Measurements from ENCODE around the gene HSFX3.
"Not testable (repeated sequence)": the region's sequence is repeated elsewhere in the genome, so short reads cannot be mapped to it uniquely, and the experiment has no call there.

HSFX3 gene

DNA sequence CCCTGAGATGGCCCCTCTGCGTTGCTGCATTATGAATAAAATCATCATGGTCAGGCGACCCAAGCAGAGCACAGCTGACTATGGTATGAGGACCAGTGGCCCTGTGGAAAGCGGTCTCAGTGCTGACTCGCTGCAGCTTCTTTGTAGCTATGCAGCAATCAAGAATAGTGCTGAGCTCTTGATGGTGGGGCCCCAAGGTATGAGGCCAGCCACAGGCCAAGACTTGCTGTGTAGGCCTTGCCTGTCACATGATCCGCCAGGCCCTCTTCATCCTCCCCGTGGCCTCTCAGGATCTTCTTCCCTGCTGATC, 2.2 kb upstream of the HSFX3 start:
- not testable (repeated sequence) for H3K27me3 Mint-ChIP-seq, H3K4me1 Mint-ChIP-seq, H3K9me3 Mint-ChIP-seq, H3K27ac Mint-ChIP-seq, H3K4me3 Mint-ChIP-seq, H3K36me3 Mint-ChIP-seq

DNA sequence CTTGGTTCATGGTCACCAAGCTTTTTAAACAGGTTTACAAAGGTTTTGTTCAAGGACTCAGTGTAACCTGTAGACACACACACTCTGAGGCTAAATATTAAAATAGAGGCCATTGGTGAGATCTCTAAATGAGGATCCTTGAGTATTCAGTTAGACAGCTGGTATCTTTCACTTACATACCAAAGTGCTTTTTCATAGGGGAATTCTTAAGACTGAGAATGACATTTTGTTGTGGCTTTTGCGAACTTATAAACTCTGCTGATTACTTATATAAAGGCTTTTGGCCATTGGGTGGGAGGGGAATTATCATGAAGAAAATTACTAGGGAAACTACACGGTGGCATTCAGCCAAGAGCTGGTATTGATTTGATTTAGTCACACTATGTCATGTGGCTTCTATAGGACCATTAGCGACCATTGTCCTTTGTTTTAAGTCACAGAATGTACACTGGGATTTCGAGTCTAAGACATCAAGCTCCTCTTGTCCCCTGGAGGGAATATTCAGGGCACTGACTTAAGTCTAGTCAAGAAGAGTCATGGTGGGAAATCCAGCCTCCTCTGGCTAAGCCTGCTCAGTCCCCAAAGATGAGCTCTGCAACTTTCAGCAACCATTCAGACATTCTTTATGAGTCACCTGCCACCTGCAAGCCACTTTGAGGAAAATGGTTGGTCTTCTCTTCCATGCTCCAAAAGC, 1.7 kb upstream of the HSFX3 start:
- not testable (repeated sequence) for H3K4me3 Mint-ChIP-seq, H3K27ac Mint-ChIP-seq, H3K9me3 Mint-ChIP-seq, H3K4me1 Mint-ChIP-seq, H3K27me3 Mint-ChIP-seq, H3K36me3 Mint-ChIP-seq

DNA sequence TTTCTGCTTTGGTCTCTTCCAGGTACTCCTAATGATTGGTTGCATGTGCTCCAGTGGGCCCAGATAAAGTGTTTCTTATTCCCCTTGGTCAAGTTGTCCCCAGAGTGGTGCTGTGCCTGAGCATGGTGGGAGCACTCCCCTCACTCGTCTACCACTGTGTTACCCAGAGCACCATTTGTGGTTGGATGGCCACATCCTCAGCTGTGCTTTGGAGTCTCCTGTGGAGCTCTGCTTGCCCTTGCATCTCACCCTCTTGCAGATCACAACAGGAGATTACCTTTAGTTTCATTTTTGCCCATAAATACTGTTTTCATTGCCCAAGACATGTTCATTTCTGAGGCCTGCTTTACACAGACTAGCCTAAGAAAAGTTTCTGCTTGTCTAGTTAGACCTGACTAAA, 730 bp upstream of the HSFX3 start:
- H3K36me3 Mint-ChIP-seq, H3K4me1 Mint-ChIP-seq: not testable (repeated sequence)

DNA sequence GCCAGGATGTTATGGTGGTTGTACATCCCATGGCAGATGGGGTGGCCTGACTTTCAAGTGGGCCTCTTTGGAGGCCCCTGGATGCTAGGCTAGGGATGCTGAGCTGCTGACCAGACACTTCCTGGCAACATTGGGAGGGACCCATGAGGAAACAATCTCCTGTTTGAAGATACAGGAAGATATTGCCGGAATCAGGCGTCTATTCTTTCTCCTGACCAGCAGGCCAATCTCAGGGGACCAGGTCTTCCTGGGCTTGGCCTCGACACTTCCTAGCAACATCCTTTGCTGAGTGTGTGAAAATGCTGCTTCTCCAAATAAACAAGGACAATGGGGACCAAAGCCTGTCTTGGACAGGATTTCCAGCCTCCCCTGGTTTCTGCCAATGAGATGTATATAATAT, 1.9 kb downstream of the HSFX3 start:
- not testable (repeated sequence) for H3K4me1 Mint-ChIP-seq, H3K27me3 Mint-ChIP-seq, H3K27ac Mint-ChIP-seq, H3K36me3 Mint-ChIP-seq, H3K4me3 Mint-ChIP-seq, H3K9me3 Mint-ChIP-seq

More for the DNA sequence above, 730 bp upstream of the HSFX3 start:
- H3K9me3 Mint-ChIP-seq, H3K27ac Mint-ChIP-seq, H3K27me3 Mint-ChIP-seq, H3K4me3 Mint-ChIP-seq: not testable (repeated sequence)

DNA sequence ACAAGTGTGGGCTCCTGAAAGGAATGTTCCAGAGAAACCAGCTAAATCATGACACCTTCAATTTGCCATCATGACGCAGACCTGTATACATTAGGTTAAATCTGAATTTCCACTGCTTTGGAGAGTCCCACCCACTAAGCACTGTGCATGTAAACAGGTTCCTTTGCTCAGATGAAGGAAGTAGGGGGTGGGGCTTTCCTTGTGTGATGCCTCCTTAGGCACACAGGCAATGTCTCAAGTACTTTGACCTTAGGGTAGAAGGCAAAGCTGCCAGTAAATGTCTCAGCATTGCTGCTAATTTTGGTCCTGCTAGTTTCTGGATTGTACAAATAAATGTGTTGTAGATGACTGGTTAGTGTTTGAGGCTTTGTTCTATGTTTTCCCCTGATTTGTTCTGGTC, 2.8 kb downstream of the HSFX3 start:
- H3K36me3 Mint-ChIP-seq, H3K27me3 Mint-ChIP-seq, H3K4me1 Mint-ChIP-seq, H3K4me3 Mint-ChIP-seq, H3K27ac Mint-ChIP-seq, H3K9me3 Mint-ChIP-seq: not testable (repeated sequence)

DNA sequence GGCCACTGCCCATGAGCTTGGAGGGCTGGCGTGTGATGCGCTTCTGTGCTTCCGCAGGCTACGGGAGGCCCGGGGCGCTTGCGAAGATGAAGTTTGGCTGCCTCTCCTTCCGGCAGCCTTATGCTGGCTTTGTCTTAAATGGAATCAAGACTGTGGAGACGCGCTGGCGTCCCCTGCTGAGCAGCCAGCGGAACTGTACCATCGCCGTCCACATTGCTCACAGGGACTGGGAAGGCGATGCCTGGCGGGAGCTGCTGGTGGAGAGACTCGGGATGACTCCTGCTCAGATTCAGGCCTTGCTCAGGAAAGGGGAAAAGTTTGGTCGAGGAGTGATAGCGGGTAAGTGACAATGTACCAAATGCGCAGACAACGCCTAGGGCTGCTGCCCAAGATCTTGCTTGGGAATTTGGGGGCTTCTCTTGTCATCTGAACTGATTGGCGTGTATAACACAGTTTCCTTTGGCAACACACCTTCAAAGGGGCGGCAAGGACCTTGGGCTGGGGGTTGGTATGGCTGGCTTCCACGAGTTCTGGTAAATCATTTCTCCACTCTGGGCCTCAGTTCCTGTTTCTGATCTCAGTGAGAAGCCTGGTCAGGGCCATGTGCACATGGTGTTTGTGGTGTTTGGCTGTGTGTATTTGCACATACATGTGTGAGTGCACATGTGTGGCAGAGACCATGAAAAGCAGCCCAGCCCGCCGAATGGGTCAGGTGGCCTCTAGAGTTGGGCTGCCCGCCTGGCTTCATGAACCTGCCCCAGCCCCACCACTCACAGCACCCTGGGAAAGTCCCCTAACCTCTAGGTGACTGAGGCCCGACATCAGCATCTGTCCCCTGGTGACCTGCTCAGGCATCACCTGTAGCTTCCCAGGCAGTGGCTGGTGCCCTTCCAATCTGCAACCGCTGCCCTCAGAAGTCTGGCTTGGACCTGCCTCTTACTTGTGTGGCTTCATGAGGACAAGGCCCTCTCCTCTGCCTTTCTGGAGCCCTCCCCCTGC, 3.9 kb downstream of the HSFX3 start:
- H3K4me3 Mint-ChIP-seq, H3K9me3 Mint-ChIP-seq, H3K36me3 Mint-ChIP-seq, H3K27me3 Mint-ChIP-seq, H3K4me1 Mint-ChIP-seq, H3K27ac Mint-ChIP-seq: not testable (repeated sequence)

DNA sequence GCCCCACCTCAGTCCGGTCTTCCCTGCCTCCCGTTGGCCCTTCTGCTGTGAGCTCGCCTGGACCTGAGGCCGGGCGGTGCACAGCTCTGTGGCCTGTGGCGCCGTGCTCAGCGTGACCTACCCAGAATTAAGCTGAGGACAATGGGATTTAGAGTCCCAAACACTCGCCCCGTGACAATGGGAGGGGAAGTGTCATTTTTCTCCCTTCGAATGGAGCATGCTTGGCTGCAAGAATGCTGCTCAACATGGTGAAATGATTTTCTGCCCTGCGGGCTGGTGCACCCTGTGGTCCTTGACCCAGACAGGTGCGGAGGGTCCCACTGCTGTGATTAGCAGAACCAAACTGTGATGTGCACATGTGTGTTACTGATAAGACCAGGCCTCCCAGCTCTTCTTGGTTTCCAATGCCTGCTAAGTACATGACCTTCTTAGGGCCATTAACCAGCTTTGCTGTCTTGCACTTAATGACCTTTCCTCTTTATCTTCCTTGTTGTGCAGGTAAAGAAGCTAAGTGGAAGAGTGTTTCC, 8.1 kb downstream of the HSFX3 start:
- Mint-ChIP-seq H3K27ac (peak overlapping the region; percentile 85), H3K4me1 (no peaks in the 10 kb centered on the region)

DNA sequence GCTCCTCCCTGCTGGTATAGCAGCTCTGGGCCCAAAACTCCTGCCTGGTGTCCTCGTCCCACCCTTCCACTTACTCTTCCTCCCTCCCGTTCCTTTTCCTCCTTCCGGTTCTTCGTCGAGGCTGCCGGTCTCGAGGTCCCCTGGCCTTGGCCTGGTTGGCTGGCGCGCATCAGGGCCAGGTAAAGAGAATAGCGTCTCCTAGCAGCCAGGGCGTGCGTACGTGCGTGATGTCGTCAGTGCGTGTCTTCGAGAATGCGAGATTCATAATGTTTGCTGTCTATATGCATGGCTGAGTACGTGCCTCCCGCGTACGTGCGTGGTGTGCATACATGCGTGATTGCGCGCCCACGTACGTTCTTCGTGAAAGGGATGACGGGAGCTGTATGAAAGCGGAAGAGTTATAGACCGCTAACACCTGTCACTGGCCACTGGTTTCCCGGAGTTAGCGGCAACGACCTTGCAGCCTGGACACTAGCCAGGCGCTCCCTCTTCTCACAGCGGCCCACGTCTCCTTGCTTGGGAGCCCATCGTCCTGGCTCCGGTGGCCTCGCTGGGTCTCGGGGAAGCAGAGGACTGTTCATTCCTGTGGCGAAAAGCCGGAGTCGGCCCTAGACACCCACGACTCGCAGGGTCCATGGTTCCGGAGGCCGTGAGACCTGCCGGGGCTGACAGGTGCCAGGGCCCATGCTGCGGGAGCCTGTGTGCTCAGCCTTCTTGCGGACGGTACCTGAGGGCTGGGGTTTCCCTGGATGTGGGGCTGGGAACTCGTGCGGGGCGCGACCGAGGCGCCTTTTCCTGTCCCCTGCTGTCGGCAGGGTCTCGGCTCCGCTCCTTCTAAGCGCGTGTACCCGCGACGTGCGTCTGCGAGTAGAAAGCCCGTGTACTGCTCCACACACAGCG, 8.9 kb downstream of the HSFX3 start, which contains the start of gene EOLA1:
TSS of gene EOLA1 (plus strand) at position 392 of the 900 bp plus-strand sequence. CDS start 4,619 bp downstream, outside the sequence.
- Mint-ChIP-seq H3K27me3 (no peaks in the 10 kb centered on the region), H3K4me1 (no peaks in the 10 kb centered on the region), H3K27ac (peak within 1 kb of the TSS; percentile 96), H3K36me3 (no peaks in the 10 kb centered on the region), H3K9me3 (no peaks in the 10 kb centered on the region), H3K4me3 (peak within 1 kb of the TSS; percentile 85)

More for the DNA sequence above, 8.1 kb downstream of the HSFX3 start:
- Mint-ChIP-seq H3K4me3 (peak overlapping the region; percentile 85), H3K36me3 (no peaks in the 10 kb centered on the region), H3K27me3 (no peaks in the 10 kb centered on the region), H3K9me3 (no peaks in the 10 kb centered on the region)

DNA sequence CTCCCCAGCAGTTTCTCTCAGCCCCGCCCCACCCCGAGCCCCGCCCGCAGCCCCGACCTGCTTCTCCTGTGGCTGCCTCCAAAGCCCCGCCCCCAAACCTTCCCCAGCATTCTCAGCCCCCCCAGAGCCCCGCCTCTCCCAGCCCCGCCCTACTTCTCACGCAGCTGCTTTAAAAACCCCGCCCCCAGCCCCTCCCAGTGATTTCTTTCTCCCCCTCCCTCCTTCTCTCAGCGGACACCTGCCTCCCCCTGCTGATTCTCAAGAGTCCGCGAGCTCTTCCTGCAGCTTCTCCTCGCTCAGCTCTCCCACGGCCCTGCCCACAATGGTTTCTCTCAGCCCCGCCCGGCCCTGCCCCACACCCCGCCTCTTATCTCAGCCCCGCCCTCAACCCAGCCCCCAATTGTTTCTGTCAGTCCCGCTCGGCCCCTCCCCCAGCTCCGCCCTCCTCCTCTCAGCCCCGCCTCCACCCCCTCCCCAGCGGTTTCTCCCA, 9.5 kb downstream of the HSFX3 start:
- no peaks in the 10 kb centered on the region for H3K9me3 Mint-ChIP-seq
- no peaks in the 10 kb centered on the region for H3K27me3 Mint-ChIP-seq
- no peaks in the 10 kb centered on the region for H3K36me3 Mint-ChIP-seq
- H3K4me1 Mint-ChIP-seq, result no peaks in the 10 kb centered on the region
- H3K4me3 Mint-ChIP-seq, result peak overlapping the region; percentile 85
- peak overlapping the region; percentile 96 for H3K27ac Mint-ChIP-seq

DNA sequence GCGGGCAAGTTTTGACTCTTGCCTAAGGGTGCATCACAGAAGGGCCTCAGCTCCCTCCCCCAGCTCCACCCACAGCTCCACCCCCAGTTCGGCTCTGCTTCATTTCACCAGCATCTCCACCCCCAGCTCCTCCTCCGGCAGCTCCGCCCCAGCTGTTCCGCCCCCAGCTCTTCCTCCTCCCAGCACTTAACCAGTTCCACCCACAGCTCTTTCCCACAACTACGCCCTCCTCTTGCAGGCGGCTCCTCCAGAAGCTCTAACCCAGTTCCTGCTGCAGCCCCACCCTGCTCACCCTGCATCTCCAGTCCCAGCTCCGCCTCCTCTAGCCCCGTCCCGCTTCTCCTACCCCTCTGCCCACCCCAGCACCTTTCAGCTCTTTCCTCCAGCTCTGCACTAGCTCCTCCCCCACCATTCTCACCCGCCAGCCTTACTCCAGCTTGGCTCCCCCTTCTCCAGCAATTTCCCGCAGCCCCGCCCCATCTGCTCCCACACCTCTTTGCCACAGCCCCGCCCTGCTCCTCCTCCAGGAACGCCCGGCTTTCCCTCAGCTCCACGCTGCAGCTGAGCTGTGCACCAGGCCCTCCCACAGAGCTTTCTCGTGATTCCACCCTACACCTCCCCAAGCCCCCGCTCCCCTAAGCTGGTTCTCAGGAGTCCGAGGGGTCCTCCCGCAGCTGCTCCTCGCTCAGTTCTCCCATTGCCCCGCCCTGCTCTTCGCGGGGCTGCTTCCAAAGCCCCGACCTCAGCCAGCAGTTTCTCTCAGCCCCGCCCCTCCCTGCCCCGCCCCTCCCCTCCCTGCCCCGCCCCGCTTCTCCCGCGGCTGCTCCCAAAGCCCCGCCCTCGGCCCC, 10.2 kb downstream of the HSFX3 start:
- no peaks in the 10 kb centered on the region for H3K9me3 Mint-ChIP-seq

DNA sequence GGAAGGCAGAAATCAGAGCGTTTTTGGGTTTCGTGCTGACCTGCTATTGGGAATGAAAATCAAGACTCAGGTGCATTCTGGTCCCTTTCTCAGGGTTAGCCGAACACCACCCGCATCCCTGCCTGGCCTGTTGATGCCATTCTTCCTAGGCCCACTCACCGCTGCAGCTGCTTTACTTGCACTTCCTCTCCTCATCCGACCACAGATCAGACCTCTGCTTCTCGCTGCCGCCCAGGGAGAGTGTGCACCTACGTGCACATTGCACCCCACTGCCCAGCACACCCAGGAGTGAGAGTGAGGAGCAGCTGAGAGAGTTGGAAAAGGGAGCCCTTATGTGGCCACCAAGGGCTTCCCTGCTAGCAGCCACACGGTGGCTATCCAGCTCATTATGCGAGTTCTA, 12.2 kb downstream of the HSFX3 start:
- not testable (repeated sequence) for H3K4me3 Mint-ChIP-seq, H3K27me3 Mint-ChIP-seq, H3K9me3 Mint-ChIP-seq, H3K4me1 Mint-ChIP-seq, H3K36me3 Mint-ChIP-seq, H3K27ac Mint-ChIP-seq

More for the DNA sequence above, 10.2 kb downstream of the HSFX3 start:
- Mint-ChIP-seq H3K27me3 (no peaks in the 10 kb centered on the region), H3K4me1 (no peaks in the 10 kb centered on the region), H3K36me3 (peaks cover 1% of the 10 kb centered on the region), H3K27ac (peak overlapping the region; percentile 35), H3K4me3 (peak overlapping the region; percentile 81)

DNA sequence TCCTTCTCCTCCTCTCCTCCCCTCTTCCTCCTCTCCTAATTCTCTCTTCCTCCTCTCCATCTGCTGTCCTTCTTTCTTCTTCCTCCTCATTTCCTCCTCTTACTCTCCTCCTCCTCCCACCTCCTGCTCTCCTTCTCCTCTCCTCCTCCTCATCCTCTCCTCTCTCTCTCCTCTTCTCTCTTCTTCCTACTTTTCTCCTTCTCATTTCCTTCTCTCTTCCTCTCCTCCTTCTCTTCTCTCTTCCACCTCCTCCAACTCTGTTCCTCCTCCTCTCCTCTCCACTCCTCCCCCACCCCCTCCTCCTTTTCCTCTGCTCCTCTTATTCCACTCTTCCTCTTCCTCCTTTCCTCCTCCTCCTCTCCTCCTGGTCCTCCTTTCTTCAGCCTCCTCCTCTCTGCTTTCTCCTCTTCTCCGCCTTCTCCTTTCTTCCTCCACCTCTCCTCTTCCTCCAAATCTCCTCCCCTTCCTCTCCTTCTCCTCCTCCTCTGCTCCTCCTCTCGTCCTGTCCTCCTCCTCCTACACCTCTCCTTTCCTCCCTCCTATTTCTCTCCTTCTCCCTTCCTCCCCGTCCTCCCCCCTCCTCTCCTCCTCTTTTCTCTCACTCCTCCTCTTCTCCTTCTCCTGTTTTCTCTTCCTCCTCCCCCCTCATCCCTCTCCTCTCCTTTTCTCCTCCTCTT, 14.7 kb downstream of the HSFX3 start:
- peak overlapping the region; percentile 87 for H3K27ac Mint-ChIP-seq
- H3K4me1 Mint-ChIP-seq, result peaks cover 11% of the 10 kb centered on the region
- H3K27me3 Mint-ChIP-seq, H3K9me3 Mint-ChIP-seq, H3K36me3 Mint-ChIP-seq, H3K4me3 Mint-ChIP-seq: not testable (repeated sequence)

DNA sequence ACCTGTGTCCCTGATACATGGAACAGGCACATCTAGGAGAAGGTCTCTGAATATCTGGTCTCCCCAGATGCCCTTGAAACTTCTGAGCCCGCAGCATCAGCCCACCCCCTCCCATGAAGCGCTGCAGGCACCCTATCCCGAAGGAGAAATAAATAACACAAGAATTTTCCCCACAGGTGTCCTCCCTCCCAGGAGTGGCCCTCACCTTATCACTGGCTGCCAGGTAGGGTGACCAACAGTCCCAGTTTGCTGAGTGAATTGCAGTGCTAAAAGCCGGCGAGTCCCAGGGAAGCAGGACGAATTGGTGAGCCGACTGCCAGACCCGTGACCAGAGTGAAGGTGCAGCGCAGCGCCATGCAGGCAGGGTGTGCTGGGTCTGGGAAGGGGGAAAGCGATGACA, 15.7 kb downstream of the HSFX3 start:
- not testable (repeated sequence) for H3K27me3 Mint-ChIP-seq, H3K9me3 Mint-ChIP-seq, H3K27ac Mint-ChIP-seq, H3K4me3 Mint-ChIP-seq, H3K36me3 Mint-ChIP-seq
- peaks cover 11% of the 10 kb centered on the region for H3K4me1 Mint-ChIP-seq

DNA sequence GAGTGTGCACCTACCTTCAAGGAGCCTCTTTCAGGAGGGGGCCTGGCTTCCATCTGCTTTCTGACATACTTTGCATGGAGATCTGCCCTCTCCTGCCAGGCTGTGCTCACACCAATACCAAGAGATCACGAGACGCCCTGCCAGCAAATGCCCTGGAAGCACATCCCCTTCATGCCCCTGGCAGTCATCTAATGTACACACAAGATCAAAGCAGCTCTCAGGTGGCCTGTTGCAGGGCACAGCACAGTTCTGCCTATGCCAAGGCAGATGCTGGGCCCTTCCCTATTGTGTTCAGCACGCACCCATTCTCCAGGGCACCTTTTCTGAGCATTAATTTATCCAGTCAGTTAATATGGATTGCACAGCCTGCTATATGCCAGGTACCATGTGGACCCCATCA, 16.9 kb downstream of the HSFX3 start:
- not testable (repeated sequence) for H3K27me3 Mint-ChIP-seq, H3K9me3 Mint-ChIP-seq, H3K4me3 Mint-ChIP-seq, H3K36me3 Mint-ChIP-seq
- H3K27ac Mint-ChIP-seq, result peak overlapping the region; percentile 41
- H3K4me1 Mint-ChIP-seq, result peaks cover 12% of the 10 kb centered on the region

All from activated naive CD4-positive, alpha-beta T cell treated with anti-CD3 and anti-CD28 coated beads, Interleukin-2, amount 50 U/mL, for 24 hours (primary cell).